ENCODE measurements around the gene VRK1. TPM values are rescaled to one million over a fixed set of nuclear protein-coding genes. Genes with fewer than 3 reads are reported as not detected.

The VRK1 gene
- total and polyA plus RNA-seq, 2 donors (not counting 1 experiment from before 2014, with no cell fraction given) = 10.3 to 28.2 TPM

DNA sequence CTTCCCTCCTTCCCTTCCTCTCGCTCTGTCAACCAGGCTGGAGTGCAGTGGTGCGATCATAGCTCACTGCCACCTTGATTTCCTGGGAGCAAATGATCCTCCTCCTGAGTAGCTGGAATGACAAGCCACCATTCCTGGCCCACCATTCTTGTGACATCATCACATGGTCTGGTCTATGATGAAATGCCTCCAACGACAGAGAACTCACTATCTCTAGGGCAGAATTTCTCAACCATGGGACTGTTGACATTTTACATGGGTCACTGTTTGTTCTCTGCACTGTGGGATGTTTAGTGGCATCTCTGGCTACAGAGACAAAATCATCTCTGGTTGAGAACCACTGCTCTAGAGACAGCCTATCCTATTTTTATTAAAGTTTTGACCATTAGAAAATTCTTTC lies 9.7 kb downstream of the VRK1 start:
- Mint-ChIP-seq H3K9me3 (ENCODE audit: insufficient read depth) (no peaks in the 10 kb centered on the region), H3K4me1 (peaks cover 46% of the 10 kb centered on the region), H3K4me3 (no peak overlapping the region), H3K27ac (no peak overlapping the region), H3K27me3 (no peaks in the 10 kb centered on the region)
- ChIA-PET CTCF (interaction anchor here (1.1 kb wide), 1 partner anchor 44 kb away, joined by 3 read pairs; no protein-coding TSS in a partner anchor), POLR2A (interaction anchor here (0.6 kb wide), 1 partner anchor 45 kb away, joined by 4 read pairs; no protein-coding TSS in a partner anchor)
- Histone ChIP-seq H3K9ac (ENCODE audit: low read length) (no peak overlapping the region), H3K4me2 (replicated peaks; ENCODE audit: low read depth, low read length, poor library complexity, severe bottlenecking) (no peak overlapping the region), H4K20me1 (ENCODE audit: control insufficient read depth, insufficient read depth, low read length, poor library complexity, severe bottlenecking) (peaks cover 4% of the 10 kb centered on the region), H2AFZ (ENCODE audit: insufficient read depth, low read depth, low read length, poor library complexity, severe bottlenecking) (no peak overlapping the region), H3K4me3 (ENCODE audit: control extremely low read depth in 1 of 5, extremely low read depth in 1 of 5, insufficient read depth in 1 of 5, low read depth in 2 of 5, low read length in 4 of 5) (no peak overlapping the region), H3K4me1 (ENCODE audit: control insufficient read depth in 2 of 2, insufficient read depth in 2 of 2, low read length in 2 of 2) (peaks cover 3 to 11% of the 10 kb centered on the region in 2 donors), H3K9me3 (ENCODE audit: control extremely low read depth in 1 of 3, control insufficient read depth in 2 of 3, insufficient read depth in 1 of 3, low read length in 2 of 3) (no peaks in the 10 kb centered on the region), H3K27ac (ENCODE audit: low read length in 2 of 2) (no peak overlapping the region), H3K36me3 (replicated peaks in 1 of 2; ENCODE audit: control extremely low read depth in 1 of 2, control insufficient read depth in 1 of 2, extremely low read depth in 1 of 2, insufficient read depth in 2 of 2, low read length in 1 of 2) (no peaks in the 10 kb centered on the region), H3K27me3 (replicated peaks in 1 of 4; ENCODE audit: control extremely low read depth in 1 of 4, control insufficient read depth in 3 of 4, insufficient read depth in 4 of 4, low read length in 3 of 4) (no peaks in the 10 kb centered on the region), H3K79me2 (ENCODE audit: control insufficient read depth, insufficient read depth, low read length) (peaks cover 94% of the 10 kb centered on the region)
- WGBS (ENCODE audit: insufficient coverage) = 100% methylated on average over 2 of the region's 3 CpGs
- ATAC-seq (ENCODE audit: low read depth) = no peak
- intact Hi-C loops (cut with micrococcal nuclease) = no loop called here
- TF ChIP-seq EZH2 (IDR thresholded peaks at IDR 0.05; ENCODE audit: borderline replicate concordance, insufficient read depth, low read depth, low read length, poor library complexity, severe bottlenecking) = no peak
- TF ChIP-seq, protein P1, sequence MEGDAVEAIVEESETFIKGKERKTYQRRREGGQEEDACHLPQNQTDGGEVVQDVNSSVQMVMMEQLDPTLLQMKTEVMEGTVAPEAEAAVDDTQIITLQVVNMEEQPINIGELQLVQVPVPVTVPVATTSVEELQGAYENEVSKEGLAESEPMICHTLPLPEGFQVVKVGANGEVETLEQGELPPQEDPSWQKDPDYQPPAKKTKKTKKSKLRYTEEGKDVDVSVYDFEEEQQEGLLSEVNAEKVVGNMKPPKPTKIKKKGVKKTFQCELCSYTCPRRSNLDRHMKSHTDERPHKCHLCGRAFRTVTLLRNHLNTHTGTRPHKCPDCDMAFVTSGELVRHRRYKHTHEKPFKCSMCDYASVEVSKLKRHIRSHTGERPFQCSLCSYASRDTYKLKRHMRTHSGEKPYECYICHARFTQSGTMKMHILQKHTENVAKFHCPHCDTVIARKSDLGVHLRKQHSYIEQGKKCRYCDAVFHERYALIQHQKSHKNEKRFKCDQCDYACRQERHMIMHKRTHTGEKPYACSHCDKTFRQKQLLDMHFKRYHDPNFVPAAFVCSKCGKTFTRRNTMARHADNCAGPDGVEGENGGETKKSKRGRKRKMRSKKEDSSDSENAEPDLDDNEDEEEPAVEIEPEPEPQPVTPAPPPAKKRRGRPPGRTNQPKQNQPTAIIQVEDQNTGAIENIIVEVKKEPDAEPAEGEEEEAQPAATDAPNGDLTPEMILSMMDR (IDR thresholded peaks at IDR 0.05) = no peak
- DNase-seq = no peak

- H3K9ac ChIP-seq (ENCODE audit: low read length) = no peak overlapping the region
- no peaks in the 10 kb centered on the region for H3K36me3 ChIP-seq (replicated peaks in 1 of 2; ENCODE audit: control extremely low read depth in 1 of 2, control insufficient read depth in 1 of 2, extremely low read depth in 1 of 2, insufficient read depth in 2 of 2, low read length in 1 of 2)
- H3K27me3 ChIP-seq (replicated peaks in 1 of 4; ENCODE audit: control extremely low read depth in 1 of 4, control insufficient read depth in 3 of 4, insufficient read depth in 4 of 4, low read length in 3 of 4) = no peaks in the 10 kb centered on the region
- H3K4me3 ChIP-seq (ENCODE audit: control extremely low read depth in 1 of 5, extremely low read depth in 1 of 5, insufficient read depth in 1 of 5, low read depth in 2 of 5, low read length in 4 of 5) = no peak overlapping the region
- no peak overlapping the region for H3K27ac ChIP-seq (ENCODE audit: low read length in 2 of 2)
- no CpG with 5 or more reads among the region's 4 CpGs for WGBS (ENCODE audit: insufficient coverage)
- H3K4me2 ChIP-seq (replicated peaks; ENCODE audit: low read depth, low read length, poor library complexity, severe bottlenecking) = no peak overlapping the region
- TF ChIP-seq EZH2 (IDR thresholded peaks at IDR 0.05; ENCODE audit: borderline replicate concordance, insufficient read depth, low read depth, low read length, poor library complexity, severe bottlenecking) = no peak
- TF ChIP-seq, protein P1 (IDR thresholded peaks at IDR 0.05) = no peak
- ATAC-seq (ENCODE audit: low read depth) (no peak), DNase-seq (no peak)
- H3K4me1 ChIP-seq (ENCODE audit: control insufficient read depth in 2 of 2, insufficient read depth in 2 of 2, low read length in 2 of 2) = peaks cover 8 to 21% of the 10 kb centered on the region in 2 donors
- H3K9me3 Mint-ChIP-seq (ENCODE audit: insufficient read depth) = no peaks in the 10 kb centered on the region
- CTCF ChIA-PET = no interaction called here
- no peaks in the 10 kb centered on the region for H3K9me3 ChIP-seq (ENCODE audit: control extremely low read depth in 1 of 3, control insufficient read depth in 2 of 3, insufficient read depth in 1 of 3, low read length in 2 of 3)
- peaks cover 53% of the 10 kb centered on the region for H3K4me1 Mint-ChIP-seq
- no peak overlapping the region for H3K4me3 Mint-ChIP-seq
- H3K79me2 ChIP-seq (ENCODE audit: control insufficient read depth, insufficient read depth, low read length) = peaks cover 94% of the 10 kb centered on the region
- H4K20me1 ChIP-seq (ENCODE audit: control insufficient read depth, insufficient read depth, low read length, poor library complexity, severe bottlenecking) = peaks cover 15% of the 10 kb centered on the region
- H3K27me3 Mint-ChIP-seq = no peaks in the 10 kb centered on the region
- no peak overlapping the region for H3K27ac Mint-ChIP-seq
- intact Hi-C loops (cut with micrococcal nuclease) = no loop called here
- H2AFZ ChIP-seq (ENCODE audit: insufficient read depth, low read depth, low read length, poor library complexity, severe bottlenecking) = no peak overlapping the region
- POLR2A ChIA-PET = no interaction called here
These were observed 11.6 kb downstream of the VRK1 start for GRCh38 chr14:96808619-96809406.
